Liver (tissue), 3 donors: ENCODE results near the gene PIAS1.

Experiments used
- ATF3 ChIP-seq: IDR thresholded peaks from 2 replicates; pipeline ENCODE4 v1.6.1; 2016; ENCODE audit warnings: antibody characterized with exemption
- CTCF ChIP-seq: fragments of 150-350 bp; IDR thresholded peaks from 2 replicates; pipeline ENCODE4 v1.5.1; 2017; ENCODE audit warnings: improper control_type of control experiment, low read depth, low read length; ENCODE audit not compliant: missing input control
- FOXA2 ChIP-seq: IDR thresholded peaks from 2 replicates; pipeline ENCODE4 v1.6.1; 2016; ENCODE audit warnings: antibody characterized with exemption
- HNF4G ChIP-seq: IDR thresholded peaks from 2 replicates; pipeline ENCODE4 v1.6.1; 2016; ENCODE audit warnings: antibody characterized with exemption
- JUND ChIP-seq, 2 donors: IDR thresholded peaks; 2 replicates each; pipeline ENCODE4 v1.6.1; 2016; ENCODE audit warnings: antibody characterized with exemption in 2 of 2
- MAX ChIP-seq: IDR thresholded peaks from 2 replicates; pipeline ENCODE4 v1.6.1; 2016; ENCODE audit warnings: antibody characterized with exemption
- REST ChIP-seq: IDR thresholded peaks from 2 replicates; pipeline ENCODE4 v1.6.1; 2016; ENCODE audit warnings: antibody characterized with exemption, mild to moderate bottlenecking
- RXRA ChIP-seq, 2 donors: IDR thresholded peaks; 2 replicates each; pipeline ENCODE4 v1.6.1; 2017 to 2018; ENCODE audit warnings: antibody characterized with exemption in 2 of 2, mild to moderate bottlenecking in 1 of 2
- SP1 ChIP-seq: IDR thresholded peaks from 2 replicates; pipeline ENCODE4 v1.6.1; 2018; ENCODE audit warnings: antibody characterized with exemption, mild to moderate bottlenecking
- TAF1 ChIP-seq: conservative IDR thresholded peaks from 2 replicates; pipeline ENCODE4 v1.6.1; 2016; ENCODE audit warnings: antibody characterized with exemption, mild to moderate bottlenecking
- YY1 ChIP-seq: IDR thresholded peaks from 2 replicates; pipeline ENCODE4 v1.6.1; 2016; ENCODE audit warnings: antibody characterized with exemption, mild to moderate bottlenecking
- donor health status: healthy.
- donor health status: healthy.

GRCh38 chr15:68195336-68196112 is 141.4 kb downstream of the PIAS1 start:
- no peak for TF ChIP-seq CTCF
- no peak for TF ChIP-seq MAX
- TF ChIP-seq REST = no peak
- TF ChIP-seq TAF1 = no peak
- TF ChIP-seq SP1 = no peak
- no peak for TF ChIP-seq FOXA2
- TF ChIP-seq HNF4G = no peak
- no peak for TF ChIP-seq RXRA (IDR thresholded peaks at IDR 0.05)
- no peak for TF ChIP-seq JUND (IDR thresholded peaks at IDR 0.05)
- TF ChIP-seq YY1 = no peak
- TF ChIP-seq ATF3 = no peak
